IMR-90 (cell line): ENCODE measurements around the gene MTPN. TPM values are rescaled to one million over a fixed set of nuclear protein-coding genes. Genes with fewer than 3 reads are reported as not detected.

Experiments
- ATAC-seq: fragments of 200-7000 bp; cut with Tn5 transposase; 2 replicates; pipeline ENCODE4 v1.9.1; 2020; ENCODE audit warnings: low read depth, mild to moderate bottlenecking, moderate library complexity
- BruUV-seq: library from RNA; stranded (reverse); fragments of 400-500 nt; replicated peaks from 2 replicates; lab custom pipeline; 2021; lab: Mats Ljungman, UMichigan
- CTCF ChIA-PET: fragments of 300-600 bp; formaldehyde crosslinking; extraction: SDS; loops from one replicate; lab custom pipeline; 2021; ENCODE audit warnings: antibody characterized with exemption; lab: Yijun Ruan, JAX
- POLR2A ChIA-PET: fragments of 300-600 bp; sonication (Branson Sonifier 250); formaldehyde crosslinking; loops from one replicate; lab custom pipeline; 2022; ENCODE audit warnings: antibody characterized with exemption; ENCODE audit not compliant: unreplicated experiment; lab: Charles Lee
- DNase-seq: peaks from one replicate; pipeline ENCODE4 v3.0.0; 2013
- H2AFZ ChIP-seq: replicated peaks from 2 replicates; pipeline ENCODE3; 2013; ENCODE audit warnings: low read length, mild to moderate bottlenecking; ENCODE audit not compliant: poor library complexity
- H2AK5ac ChIP-seq: 2 replicates; pipeline ENCODE4 v1.6.1; 2013; ENCODE audit warnings: low read depth, low read length, inconsistent platforms
- H2AK9ac ChIP-seq: replicated peaks from 2 replicates; pipeline ENCODE3; 2013; ENCODE audit warnings: mild to moderate bottlenecking, low read depth, low read length, moderate library complexity; ENCODE audit not compliant: poor library complexity
- H2BK120ac ChIP-seq: 2 replicates; pipeline ENCODE4 v1.6.1; 2013; ENCODE audit warnings: low read depth, low read length, inconsistent platforms
- H2BK15ac ChIP-seq: 3 replicates; pipeline ENCODE4 v1.6.1; 2013; ENCODE audit warnings: low read depth, low read length, inconsistent platforms
- H2BK20ac ChIP-seq: 2 replicates; pipeline ENCODE4 v1.6.1; 2013; ENCODE audit warnings: low read depth, mild to moderate bottlenecking, inconsistent platforms, low read length, moderate library complexity
- H2BK5ac ChIP-seq: 2 replicates; pipeline ENCODE4 v1.6.1; 2013; ENCODE audit warnings: mild to moderate bottlenecking, low read depth, low read length, inconsistent platforms; ENCODE audit not compliant: poor library complexity, severe bottlenecking
- H3K14ac ChIP-seq: replicated peaks from 2 replicates; pipeline ENCODE4 v1.6.1; 2013; ENCODE audit warnings: low read depth, low read length, inconsistent platforms
- H3K18ac ChIP-seq: 2 replicates; pipeline ENCODE4 v1.6.1; 2013; ENCODE audit warnings: low read depth, low read length, control low read depth
- H3K23ac ChIP-seq: 2 replicates; pipeline ENCODE4 v1.6.1; 2013; ENCODE audit warnings: low read depth, low read length, inconsistent platforms
- H3K27ac ChIP-seq: 2 replicates; pipeline ENCODE4 v1.5.1; 2013; ENCODE audit warnings: mild to moderate bottlenecking, control low read depth, low read length; ENCODE audit not compliant: insufficient read depth
- H3K27me3 ChIP-seq: 2 replicates; pipeline ENCODE4 v1.6.1; 2013; ENCODE audit warnings: low read length; ENCODE audit not compliant: control insufficient read depth, insufficient read depth
- H3K36me3 ChIP-seq: 2 replicates; pipeline ENCODE4 v1.6.1; 2013; ENCODE audit warnings: low read length, mixed read lengths; ENCODE audit not compliant: control insufficient read depth, insufficient read depth
- H3K4ac ChIP-seq: 2 replicates; pipeline ENCODE4 v1.6.1; 2013; ENCODE audit warnings: low read depth, low read length, inconsistent platforms
- H3K4me1 ChIP-seq: 2 replicates; pipeline ENCODE4 v1.6.1; 2013; ENCODE audit warnings: low read length, mixed read lengths; ENCODE audit not compliant: control insufficient read depth, insufficient read depth
- H3K4me2 ChIP-seq: 2 replicates; pipeline ENCODE4 v1.6.1; 2013; ENCODE audit warnings: low read depth, mild to moderate bottlenecking, control low read depth, low read length, moderate library complexity
- H3K4me3 ChIP-seq: 2 replicates; pipeline ENCODE4 v1.5.1; 2013; ENCODE audit warnings: low read depth, mild to moderate bottlenecking, control low read depth, low read length, moderate library complexity; ENCODE audit not compliant: insufficient read depth
- H3K56ac ChIP-seq: 2 replicates; pipeline ENCODE4 v1.6.1; 2013; ENCODE audit warnings: low read length, inconsistent platforms; ENCODE audit not compliant: insufficient read depth; ENCODE audit errors: extremely low read depth
- H3K79me1 ChIP-seq, 2 experiments: 2 replicates each; pipeline ENCODE4 v1.6.1; 2013; ENCODE audit warnings: low read length in 2 of 2, inconsistent platforms in 1 of 2, low read depth in 1 of 2
- H3K9ac ChIP-seq: 2 replicates; pipeline ENCODE4 v1.6.1; 2013; ENCODE audit warnings: low read depth, low read length, control low read depth
- H3K9me1 ChIP-seq: 2 replicates; pipeline ENCODE4 v1.6.1; 2013; ENCODE audit warnings: low read length, inconsistent platforms; ENCODE audit not compliant: insufficient read depth
- H3K9me3 ChIP-seq: 2 replicates; pipeline ENCODE4 v1.6.1; 2013; ENCODE audit warnings: low read length; ENCODE audit not compliant: control insufficient read depth, insufficient read depth
- H4K20me1 ChIP-seq: 2 replicates; pipeline ENCODE4 v1.6.1; 2013; ENCODE audit warnings: low read length, inconsistent platforms; ENCODE audit not compliant: insufficient read depth
- H4K5ac ChIP-seq: 2 replicates; pipeline ENCODE4 v1.6.1; 2013; ENCODE audit warnings: mild to moderate bottlenecking, low read depth, low read length, control low read depth
- H4K8ac ChIP-seq, 2 experiments: 2 replicates each; pipeline ENCODE4 v1.6.1; 2013; ENCODE audit warnings: low read depth in 2 of 2, low read length in 2 of 2, control low read depth in 1 of 2, inconsistent platforms in 1 of 2
- H4K91ac ChIP-seq: 2 replicates; pipeline ENCODE4 v1.6.1; 2013; ENCODE audit warnings: low read depth, low read length, inconsistent platforms; ENCODE audit not compliant: insufficient read depth
- CEBPB ChIP-seq: IDR thresholded peaks from 2 replicates; pipeline ENCODE4 v1.6.1; 2012; ENCODE audit warnings: low read depth, low read length, improper control_type of control experiment
- MAFK ChIP-seq: IDR thresholded peaks from 2 replicates; pipeline ENCODE4 v1.6.1; 2012; ENCODE audit warnings: low read depth, low read length, improper control_type of control experiment
- MXI1 ChIP-seq: IDR thresholded peaks from 2 replicates; pipeline ENCODE4 v1.6.1; 2012; ENCODE audit warnings: low read depth, mild to moderate bottlenecking, low read length, moderate library complexity, borderline replicate concordance
- NFE2L2 ChIP-seq: fragments of 150-350 bp; IDR thresholded peaks from 2 replicates; pipeline ENCODE4 v1.6.1; 2016; ENCODE audit warnings: low read depth, mild to moderate bottlenecking, low read length
- SMC3 ChIP-seq: fragments of 150-350 bp; IDR thresholded peaks from 2 replicates; pipeline ENCODE4 v1.6.1; 2016; ENCODE audit warnings: low read depth, mild to moderate bottlenecking, antibody characterized with exemption, low read length, moderate library complexity
- WGBS, 2 experiments: methylation state at CpG; one replicate each; pipeline versions ENCODE4 v1.1.5 to v1.1.7; 2013; ENCODE audit warnings: missing lambda C conversion rate in 2 of 2; ENCODE audit not compliant: insufficient read length in 1 of 2; ENCODE audit errors: extremely low coverage in 2 of 2; 5-methylcytosine and 5-hydroxymethylcytosine counted together
- dilution Hi-C: fragments of 300-500 bp; cut with HindIII; formaldehyde crosslinking; loops from one replicate; pipeline ENCODE4 v1.14.3; 2018; ENCODE audit warnings: low sequenced_read_pairs; ENCODE audit not compliant: unreplicated experiment
- in situ Hi-C: fragments of 300-500 bp; cut with MboI; formaldehyde crosslinking; loops from 3 replicates; pipeline ENCODE4 v1.14.3; 2019; ENCODE audit warnings: low sequenced_read_pairs, inconsistent platforms, mixed read lengths
- intact Hi-C: fragments of 100-400 bp; cut with micrococcal nuclease; formaldehyde crosslinking; loops from 2 replicates; pipeline ENCODE4 v1.10.0; 2022
- polyA plus RNA-seq, 3 experiments: library from polyadenylated mRNA; depleted of rRNA; stranded (reverse); fragments of >200 nt; gene quantifications; 2 replicates each; pipeline ENCODE4 v1.2.3, GENCODE V29; 2012; ENCODE audit warnings: low replicate concordance in 1 of 3
- total RNA-seq: library from RNA; depleted of rRNA; stranded (reverse); fragments of >200 nt; gene quantifications from 2 replicates; pipeline ENCODE4 v1.2.3, GENCODE V29; 2012
- TF ChIP-seq, protein P1 (sequence below): fragments of 150-350 bp; IDR thresholded peaks from 2 replicates; pipeline ENCODE4 v1.6.1; 2016; ENCODE audit warnings: low read depth, mild to moderate bottlenecking, low read length, moderate library complexity, borderline replicate concordance
- TF ChIP-seq, protein P2 (sequence below): fragments of 150-350 bp; IDR thresholded peaks from 2 replicates; pipeline ENCODE4 v1.6.1; 2017; ENCODE audit warnings: mild to moderate bottlenecking, antibody characterized with exemption, low read length, low read depth
- TF ChIP-seq, protein P3 (sequence below): conservative IDR thresholded peaks from 2 replicates; pipeline ENCODE4 v1.5.1; 2012; ENCODE audit warnings: mild to moderate bottlenecking, low read depth, low read length, improper control_type of control experiment

MTPN gene
- total and polyA plus RNA-seq, 2 of the 4 experiments (the other 2 are of a cell fraction) = 58.8 to 94.4 TPM

DNA sequence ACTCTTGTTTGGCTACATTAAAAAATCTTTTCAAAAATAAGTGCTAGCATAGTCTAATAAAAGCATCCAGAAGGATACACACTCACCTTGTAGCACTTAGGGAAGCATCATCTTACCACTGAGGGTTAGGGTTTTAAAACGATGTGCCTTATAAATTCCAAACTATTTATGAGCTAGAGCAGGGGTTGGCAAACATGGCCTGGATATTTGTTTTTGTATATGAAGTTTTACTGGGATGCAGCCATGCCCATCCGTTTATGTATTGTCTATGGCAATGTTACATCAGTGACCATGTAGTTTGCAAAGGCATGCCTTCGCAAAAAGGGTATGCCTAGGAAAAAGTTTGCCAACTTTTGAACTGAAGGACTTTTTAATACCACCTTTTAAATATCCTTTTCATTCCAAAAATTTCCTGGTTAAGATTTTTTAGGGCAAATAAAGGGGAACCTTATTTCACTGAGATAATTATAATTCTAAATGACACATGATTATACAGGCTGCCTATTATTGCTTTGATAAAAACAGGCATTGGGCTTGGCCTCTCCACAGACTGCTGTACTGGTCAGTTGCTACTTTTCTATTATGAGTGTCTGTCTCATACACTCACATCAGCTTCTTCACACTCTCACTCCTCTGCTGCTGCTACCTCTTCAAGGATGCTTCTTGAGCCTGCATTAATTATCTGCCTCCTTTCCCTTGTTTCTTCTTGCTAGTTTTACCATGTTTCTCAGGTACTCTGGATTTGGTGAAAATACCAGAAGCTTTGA, 30.7 kb downstream of the MTPN start:
- no peak overlapping the region for H4K8ac ChIP-seq
- no peak overlapping the region for H2AK9ac ChIP-seq
- H3K9ac ChIP-seq = no peak overlapping the region
- no peak overlapping the region for H3K27ac ChIP-seq
- no peak overlapping the region for H2AFZ ChIP-seq
- H3K14ac ChIP-seq = no peak overlapping the region
- no peak overlapping the region for H3K56ac ChIP-seq
- H2BK20ac ChIP-seq = no peak overlapping the region
- no peak overlapping the region for H3K23ac ChIP-seq
- H3K36me3 ChIP-seq = peaks cover 15% of the 10 kb centered on the region
- H4K20me1 ChIP-seq = no peaks in the 10 kb centered on the region
- no peak overlapping the region for H3K18ac ChIP-seq
- TF ChIP-seq MXI1 (no peak), MAFK (no peak), NFE2L2 (no peak), CEBPB (no peak), SMC3 (no peak)
- TF ChIP-seq, protein P1, sequence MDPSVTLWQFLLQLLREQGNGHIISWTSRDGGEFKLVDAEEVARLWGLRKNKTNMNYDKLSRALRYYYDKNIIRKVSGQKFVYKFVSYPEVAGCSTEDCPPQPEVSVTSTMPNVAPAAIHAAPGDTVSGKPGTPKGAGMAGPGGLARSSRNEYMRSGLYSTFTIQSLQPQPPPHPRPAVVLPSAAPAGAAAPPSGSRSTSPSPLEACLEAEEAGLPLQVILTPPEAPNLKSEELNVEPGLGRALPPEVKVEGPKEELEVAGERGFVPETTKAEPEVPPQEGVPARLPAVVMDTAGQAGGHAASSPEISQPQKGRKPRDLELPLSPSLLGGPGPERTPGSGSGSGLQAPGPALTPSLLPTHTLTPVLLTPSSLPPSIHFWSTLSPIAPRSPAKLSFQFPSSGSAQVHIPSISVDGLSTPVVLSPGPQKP = no peak
- TF ChIP-seq, protein P2, sequence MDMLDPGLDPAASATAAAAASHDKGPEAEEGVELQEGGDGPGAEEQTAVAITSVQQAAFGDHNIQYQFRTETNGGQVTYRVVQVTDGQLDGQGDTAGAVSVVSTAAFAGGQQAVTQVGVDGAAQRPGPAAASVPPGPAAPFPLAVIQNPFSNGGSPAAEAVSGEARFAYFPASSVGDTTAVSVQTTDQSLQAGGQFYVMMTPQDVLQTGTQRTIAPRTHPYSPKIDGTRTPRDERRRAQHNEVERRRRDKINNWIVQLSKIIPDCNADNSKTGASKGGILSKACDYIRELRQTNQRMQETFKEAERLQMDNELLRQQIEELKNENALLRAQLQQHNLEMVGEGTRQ = no peak
- TF ChIP-seq, protein P3, sequence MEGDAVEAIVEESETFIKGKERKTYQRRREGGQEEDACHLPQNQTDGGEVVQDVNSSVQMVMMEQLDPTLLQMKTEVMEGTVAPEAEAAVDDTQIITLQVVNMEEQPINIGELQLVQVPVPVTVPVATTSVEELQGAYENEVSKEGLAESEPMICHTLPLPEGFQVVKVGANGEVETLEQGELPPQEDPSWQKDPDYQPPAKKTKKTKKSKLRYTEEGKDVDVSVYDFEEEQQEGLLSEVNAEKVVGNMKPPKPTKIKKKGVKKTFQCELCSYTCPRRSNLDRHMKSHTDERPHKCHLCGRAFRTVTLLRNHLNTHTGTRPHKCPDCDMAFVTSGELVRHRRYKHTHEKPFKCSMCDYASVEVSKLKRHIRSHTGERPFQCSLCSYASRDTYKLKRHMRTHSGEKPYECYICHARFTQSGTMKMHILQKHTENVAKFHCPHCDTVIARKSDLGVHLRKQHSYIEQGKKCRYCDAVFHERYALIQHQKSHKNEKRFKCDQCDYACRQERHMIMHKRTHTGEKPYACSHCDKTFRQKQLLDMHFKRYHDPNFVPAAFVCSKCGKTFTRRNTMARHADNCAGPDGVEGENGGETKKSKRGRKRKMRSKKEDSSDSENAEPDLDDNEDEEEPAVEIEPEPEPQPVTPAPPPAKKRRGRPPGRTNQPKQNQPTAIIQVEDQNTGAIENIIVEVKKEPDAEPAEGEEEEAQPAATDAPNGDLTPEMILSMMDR = no peak
- in situ Hi-C loops (no loop called here), dilution Hi-C loops (no loop called here), intact Hi-C loops (no loop called here)
- H3K4me1 ChIP-seq = no peaks in the 10 kb centered on the region
- no peak overlapping the region for H2BK120ac ChIP-seq
- H3K4ac ChIP-seq = no peak overlapping the region
- ChIA-PET POLR2A (no interaction called here), CTCF (no interaction called here)
- no peak overlapping the region for H4K5ac ChIP-seq
- no peak overlapping the region for H3K4me3 ChIP-seq
- no peak overlapping the region for H2BK5ac ChIP-seq
- WGBS, 2 experiments = no CpG with 5 or more reads among the region's 3 CpGs
- DNase-seq = no peak
- BruUV-seq = no TSS peak
- no peak overlapping the region for H4K91ac ChIP-seq
- H3K9me1 ChIP-seq = peaks cover 2% of the 10 kb centered on the region; the same call in 1 of the 2 replicates
- H3K4me2 ChIP-seq = no peak overlapping the region
- H2AK5ac ChIP-seq = no peak overlapping the region
- H2BK15ac ChIP-seq = no peak overlapping the region
- peaks cover 22 to 42% of the 10 kb centered on the region in 2 experiments for H3K79me1 ChIP-seq
- H3K9me3 ChIP-seq = no peaks in the 10 kb centered on the region
- ATAC-seq = no peak
- H3K27me3 ChIP-seq = no peaks in the 10 kb centered on the region
